K562 (cell line): ENCODE results near the gene LMF2. TPM values are rescaled to one million over a fixed set of nuclear protein-coding genes. Genes with fewer than 3 reads are reported as not detected.

Experiments used
- ARID1B ChIP-seq: fragments of 450-650 bp; IDR thresholded peaks from 2 replicates; pipeline ENCODE4 v1.6.1; 2016; ENCODE audit warnings: antibody characterized with exemption, mild to moderate bottlenecking, inconsistent platforms
- EP300 ChIP-seq: IDR thresholded peaks from 2 replicates; pipeline ENCODE4 v1.6.1; 2012; ENCODE audit warnings: low read length, improper control_type of control experiment
- EWSR1 ChIP-seq: fragments of 450-650 bp; IDR thresholded peaks from 2 replicates; pipeline ENCODE4 v1.6.1; 2018; ENCODE audit warnings: borderline replicate concordance, mild to moderate bottlenecking, low read depth, moderate library complexity; ENCODE audit not compliant: partially characterized antibody
- FOSL1 ChIP-seq: fragments of 200-800 bp; sonication (Bioruptor generic); conservative IDR thresholded peaks from 2 replicates; pipeline ENCODE4 v1.6.1; 2016; ENCODE audit warnings: missing genetic modification characterization, missing compliant biosample characterization
- HMGXB4 ChIP-seq: sonication (generic); formaldehyde crosslinking; IDR thresholded peaks from 2 replicates; pipeline ENCODE4 v1.8.1; 2023; ENCODE audit warnings: mild to moderate bottlenecking, missing genetic modification reagents
- KLF10 ChIP-seq: fragments of 250-450 bp; sonication (Bioruptor Pico); IDR thresholded peaks from 2 replicates; pipeline ENCODE4 v1.6.1; 2021; ENCODE audit warnings: matching md5 sums
- KLF6 ChIP-seq: fragments of 250-450 bp; sonication (Bioruptor Pico); IDR thresholded peaks from 2 replicates; pipeline ENCODE4 v1.4.0; 2020; ENCODE audit warnings: mild to moderate bottlenecking, moderate library complexity, borderline replicate concordance
- NR1H2 ChIP-seq: sonication (generic); formaldehyde crosslinking; IDR thresholded peaks from 2 replicates; pipeline ENCODE4 v1.4.0; 2020; ENCODE audit warnings: mild to moderate bottlenecking, missing genetic modification reagents
- NR2C1 ChIP-seq, 2 experiments: fragments of 450-650 bp; IDR thresholded peaks; 2 replicates each; pipeline ENCODE4 v1.6.1; 2017; ENCODE audit warnings: mild to moderate bottlenecking in 2 of 2, antibody characterized with exemption in 1 of 2, inconsistent platforms in 1 of 2, missing compliant biosample characterization in 1 of 2, missing genetic modification characterization in 1 of 2
- NRF1 ChIP-seq, 2 experiments: fragments of 450-650 bp; IDR thresholded peaks in 1 of 2; conservative IDR thresholded peaks in 1 of 2; 2 replicates each; pipeline ENCODE4 v1.6.1; 2014; ENCODE audit warnings: mild to moderate bottlenecking in 2 of 2
- SIX5 ChIP-seq, 2 experiments: IDR thresholded peaks; 2 replicates each; pipeline ENCODE4 v1.6.1; 2011; ENCODE audit warnings: low read length in 2 of 2, borderline replicate concordance in 1 of 2, low read depth in 1 of 2, mild to moderate bottlenecking in 1 of 2, moderate library complexity in 1 of 2; ENCODE audit not compliant: insufficient read depth in 1 of 2
- THRAP3 ChIP-seq: fragments of 450-650 bp; IDR thresholded peaks from 2 replicates; pipeline ENCODE4 v1.6.1; 2016; ENCODE audit warnings: mild to moderate bottlenecking, inconsistent platforms, borderline replicate concordance
- U2AF2 ChIP-seq: fragments of 200-400 bp; formaldehyde crosslinking; optimal IDR thresholded peaks from 2 replicates; pipeline ENCODE3; 2017; ENCODE audit warnings: low read depth, mild to moderate bottlenecking, low read length
- polyA plus RNA-seq, 8 experiments: library from polyadenylated mRNA; depleted of rRNA in 4 of 8; stranded (reverse) in 5 of 8; unstranded in 3 of 8; fragments of >200 nt; fragmentation: Nextera tagmentation in 2 of 8; fragmentation: Illumina TruSeq in 1 of 8; extraction: Ambion mirVana in 2 of 8; extraction: Trizol in 1 of 8; gene quantifications; 2 replicates each; pipeline versions ENCODE4 v1.2.1 to v1.2.3, GENCODE V29; 2011 to 2014; ENCODE audit warnings: inconsistent platforms in 1 of 8, missing spikeins in 1 of 8
- total RNA-seq, 7 experiments: library from RNA; depleted of rRNA in 6 of 7; stranded (reverse); fragments of >200 nt in 6 of 7; fragmentation: Illumina TruSeq in 2 of 7; extraction: Trizol in 2 of 7; gene quantifications; 2 replicates each; pipeline versions ENCODE4 v1.2.1 to v1.2.3, GENCODE V29; 2011 to 2021; ENCODE audit warnings: low replicate concordance in 1 of 7
- TF ChIP-seq, protein P1 (sequence below): IDR thresholded peaks from 3 replicates; pipeline ENCODE4 v1.6.1; 2011; ENCODE audit warnings: borderline replicate concordance, mild to moderate bottlenecking, moderate library complexity; ENCODE audit not compliant: insufficient read length; ENCODE audit errors: extremely low read depth
- TF ChIP-seq, protein P2 (sequence below): fragments of 450-650 bp; IDR thresholded peaks from 2 replicates; pipeline ENCODE4 v1.6.1; 2016; ENCODE audit warnings: mild to moderate bottlenecking
- TF ChIP-seq, protein P3 (sequence below), 2 experiments: IDR thresholded peaks in 1 of 2; conservative IDR thresholded peaks in 1 of 2; 2 replicates each; pipeline ENCODE4 v1.6.1; 2016; ENCODE audit warnings: low read depth in 2 of 2, mild to moderate bottlenecking in 1 of 2, missing compliant biosample characterization in 1 of 2, missing genetic modification characterization in 1 of 2, moderate library complexity in 1 of 2

Gene LMF2
- total and polyA plus RNA-seq, 9 of the 15 experiments (the other 6 are each of a cell fraction or from before 2014, with no cell fraction given): 0.08 to 37.1 (median 7.6) TPM

DNA sequence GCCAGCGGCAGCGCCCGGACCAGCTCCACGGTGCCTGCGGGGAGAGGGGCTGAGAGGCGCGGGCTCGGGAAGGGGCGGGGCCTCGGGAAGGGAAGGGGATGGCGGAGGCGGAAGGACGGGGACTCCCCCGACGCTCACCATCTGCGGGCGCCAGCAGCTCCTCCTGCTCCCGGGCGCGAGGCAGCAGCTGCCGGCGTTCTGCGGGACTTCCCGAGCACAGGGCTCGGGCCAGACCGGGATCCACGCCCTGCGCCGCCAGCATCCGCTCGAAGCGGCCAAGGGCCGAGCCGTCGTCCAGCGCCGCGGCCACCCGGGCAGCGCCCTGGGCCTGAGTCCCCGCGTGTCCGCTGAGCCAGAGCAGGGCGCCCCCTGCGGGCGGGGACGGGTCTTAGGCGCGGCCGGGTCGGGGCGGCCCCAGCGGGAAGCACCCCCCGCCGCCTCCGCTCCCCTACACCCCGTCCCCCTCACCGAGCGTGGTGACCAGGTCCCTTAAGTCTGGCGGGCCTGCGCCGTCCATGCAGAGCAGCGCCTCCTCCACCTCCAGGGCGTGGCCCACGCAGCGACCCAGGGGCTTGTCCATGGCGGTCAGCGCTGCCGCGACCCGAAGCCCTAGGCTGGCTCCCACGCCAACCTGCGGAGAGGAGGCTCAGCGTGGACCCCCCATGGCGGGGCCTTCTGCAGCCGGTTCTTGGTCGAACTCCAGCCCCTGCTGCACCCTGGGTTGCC is 18.8 kb upstream of the LMF2 start (continued):
- 0 out of 4 replicates have a peak, but pooled peaks of 1 of the 2 experiments have one; percentile 8 for TF ChIP-seq NRF1 (conservative IDR thresholded peaks at IDR 0.05 in 1 of 2, IDR thresholded peaks at IDR 0.05 in 1 of 2)
- no peak for TF ChIP-seq THRAP3
- TF ChIP-seq, protein P1, sequence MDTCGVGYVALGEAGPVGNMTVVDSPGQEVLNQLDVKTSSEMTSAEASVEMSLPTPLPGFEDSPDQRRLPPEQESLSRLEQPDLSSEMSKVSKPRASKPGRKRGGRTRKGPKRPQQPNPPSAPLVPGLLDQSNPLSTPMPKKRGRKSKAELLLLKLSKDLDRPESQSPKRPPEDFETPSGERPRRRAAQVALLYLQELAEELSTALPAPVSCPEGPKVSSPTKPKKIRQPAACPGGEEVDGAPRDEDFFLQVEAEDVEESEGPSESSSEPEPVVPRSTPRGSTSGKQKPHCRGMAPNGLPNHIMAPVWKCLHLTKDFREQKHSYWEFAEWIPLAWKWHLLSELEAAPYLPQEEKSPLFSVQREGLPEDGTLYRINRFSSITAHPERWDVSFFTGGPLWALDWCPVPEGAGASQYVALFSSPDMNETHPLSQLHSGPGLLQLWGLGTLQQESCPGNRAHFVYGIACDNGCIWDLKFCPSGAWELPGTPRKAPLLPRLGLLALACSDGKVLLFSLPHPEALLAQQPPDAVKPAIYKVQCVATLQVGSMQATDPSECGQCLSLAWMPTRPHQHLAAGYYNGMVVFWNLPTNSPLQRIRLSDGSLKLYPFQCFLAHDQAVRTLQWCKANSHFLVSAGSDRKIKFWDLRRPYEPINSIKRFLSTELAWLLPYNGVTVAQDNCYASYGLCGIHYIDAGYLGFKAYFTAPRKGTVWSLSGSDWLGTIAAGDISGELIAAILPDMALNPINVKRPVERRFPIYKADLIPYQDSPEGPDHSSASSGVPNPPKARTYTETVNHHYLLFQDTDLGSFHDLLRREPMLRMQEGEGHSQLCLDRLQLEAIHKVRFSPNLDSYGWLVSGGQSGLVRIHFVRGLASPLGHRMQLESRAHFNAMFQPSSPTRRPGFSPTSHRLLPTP: no peak
- TF ChIP-seq HMGXB4: peak; percentile 58; the same call in 1 of the 2 replicates
- TF ChIP-seq, protein P2, sequence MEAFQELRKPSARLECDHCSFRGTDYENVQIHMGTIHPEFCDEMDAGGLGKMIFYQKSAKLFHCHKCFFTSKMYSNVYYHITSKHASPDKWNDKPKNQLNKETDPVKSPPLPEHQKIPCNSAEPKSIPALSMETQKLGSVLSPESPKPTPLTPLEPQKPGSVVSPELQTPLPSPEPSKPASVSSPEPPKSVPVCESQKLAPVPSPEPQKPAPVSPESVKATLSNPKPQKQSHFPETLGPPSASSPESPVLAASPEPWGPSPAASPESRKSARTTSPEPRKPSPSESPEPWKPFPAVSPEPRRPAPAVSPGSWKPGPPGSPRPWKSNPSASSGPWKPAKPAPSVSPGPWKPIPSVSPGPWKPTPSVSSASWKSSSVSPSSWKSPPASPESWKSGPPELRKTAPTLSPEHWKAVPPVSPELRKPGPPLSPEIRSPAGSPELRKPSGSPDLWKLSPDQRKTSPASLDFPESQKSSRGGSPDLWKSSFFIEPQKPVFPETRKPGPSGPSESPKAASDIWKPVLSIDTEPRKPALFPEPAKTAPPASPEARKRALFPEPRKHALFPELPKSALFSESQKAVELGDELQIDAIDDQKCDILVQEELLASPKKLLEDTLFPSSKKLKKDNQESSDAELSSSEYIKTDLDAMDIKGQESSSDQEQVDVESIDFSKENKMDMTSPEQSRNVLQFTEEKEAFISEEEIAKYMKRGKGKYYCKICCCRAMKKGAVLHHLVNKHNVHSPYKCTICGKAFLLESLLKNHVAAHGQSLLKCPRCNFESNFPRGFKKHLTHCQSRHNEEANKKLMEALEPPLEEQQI: no peak
- no peak for TF ChIP-seq NR2C1 (IDR thresholded peaks at IDR 0.05)
- TF ChIP-seq NR2C1 (tag; IDR thresholded peaks at IDR 0.05): peak; percentile 20; the same call in 1 of the 2 replicates
- no peak for TF ChIP-seq EWSR1
- TF ChIP-seq ARID1B: no peak
- no peak for TF ChIP-seq SIX5 (IDR thresholded peaks at IDR 0.05; ENCODE audit: borderline replicate concordance in 1 of 2, insufficient read depth in 1 of 2, low read depth in 1 of 2, low read length in 2 of 2)
- TF ChIP-seq KLF6 (CRISPR knock-in tag): no peak
- TF ChIP-seq, protein P3, sequence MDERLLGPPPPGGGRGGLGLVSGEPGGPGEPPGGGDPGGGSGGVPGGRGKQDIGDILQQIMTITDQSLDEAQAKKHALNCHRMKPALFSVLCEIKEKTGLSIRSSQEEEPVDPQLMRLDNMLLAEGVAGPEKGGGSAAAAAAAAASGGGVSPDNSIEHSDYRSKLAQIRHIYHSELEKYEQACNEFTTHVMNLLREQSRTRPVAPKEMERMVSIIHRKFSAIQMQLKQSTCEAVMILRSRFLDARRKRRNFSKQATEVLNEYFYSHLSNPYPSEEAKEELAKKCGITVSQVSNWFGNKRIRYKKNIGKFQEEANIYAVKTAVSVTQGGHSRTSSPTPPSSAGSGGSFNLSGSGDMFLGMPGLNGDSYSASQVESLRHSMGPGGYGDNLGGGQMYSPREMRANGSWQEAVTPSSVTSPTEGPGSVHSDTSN (CRISPR knock-in tag; IDR thresholded peaks at IDR 0.05; ENCODE audit: low read depth): no peak
- TF ChIP-seq, protein P3 (tag; conservative IDR thresholded peaks at IDR 0.05; ENCODE audit: low read depth): no peak
- no peak for TF ChIP-seq FOSL1 (tag)
- no peak for TF ChIP-seq NR1H2 (CRISPR knock-in tag)
- no peak for TF ChIP-seq KLF10
- TF ChIP-seq EP300: no peak
- TF ChIP-seq U2AF2: no peak
